ENCODE measurements around the gene CSRP3. TPM values are rescaled to one million over a fixed set of nuclear protein-coding genes. Genes with fewer than 3 reads are reported as not detected.

CSRP3 gene
- total and polyA plus RNA-seq, 2 experiments from 2014 or later = not detected

DNA sequence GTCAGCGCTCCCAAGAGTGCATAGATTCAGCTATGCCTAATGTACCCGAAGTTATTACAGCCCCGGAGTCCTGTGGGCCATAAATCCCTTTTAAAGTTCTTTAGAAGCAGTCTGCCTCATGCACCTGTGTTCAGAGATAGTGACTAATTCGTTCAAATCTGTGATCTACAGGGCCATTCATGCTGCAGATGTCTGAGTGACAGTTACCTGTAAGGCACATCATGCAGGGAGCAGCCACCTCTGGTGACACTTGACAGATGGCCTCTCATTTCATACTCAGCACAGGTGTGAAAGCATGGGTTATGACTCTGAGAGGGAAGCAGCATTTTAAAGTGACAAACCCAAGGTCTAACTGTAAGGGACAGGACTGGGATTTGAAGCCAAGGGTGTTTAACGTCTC is 41.4 kb upstream of the CSRP3 start (continued):
- TF ChIP-seq, protein P1, sequence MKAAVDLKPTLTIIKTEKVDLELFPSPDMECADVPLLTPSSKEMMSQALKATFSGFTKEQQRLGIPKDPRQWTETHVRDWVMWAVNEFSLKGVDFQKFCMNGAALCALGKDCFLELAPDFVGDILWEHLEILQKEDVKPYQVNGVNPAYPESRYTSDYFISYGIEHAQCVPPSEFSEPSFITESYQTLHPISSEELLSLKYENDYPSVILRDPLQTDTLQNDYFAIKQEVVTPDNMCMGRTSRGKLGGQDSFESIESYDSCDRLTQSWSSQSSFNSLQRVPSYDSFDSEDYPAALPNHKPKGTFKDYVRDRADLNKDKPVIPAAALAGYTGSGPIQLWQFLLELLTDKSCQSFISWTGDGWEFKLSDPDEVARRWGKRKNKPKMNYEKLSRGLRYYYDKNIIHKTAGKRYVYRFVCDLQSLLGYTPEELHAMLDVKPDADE (IDR thresholded peaks at IDR 0.05) = no peak
- TF ChIP-seq EZH2 (IDR thresholded peaks at IDR 0.05; ENCODE audit: low read depth, unreplicated experiment) = no peak
- no peak for TF ChIP-seq EZH2phosphoT487 (IDR thresholded peaks at IDR 0.05; ENCODE audit: unreplicated experiment)
- TF ChIP-seq POLR2AphosphoS5 (IDR thresholded peaks at IDR 0.05; ENCODE audit: low read depth) = no peak
- TF ChIP-seq NANOG (IDR thresholded peaks at IDR 0.05; ENCODE audit: borderline replicate concordance) = no peak
- TF ChIP-seq ZNF114 (CRISPR knock-in tag; IDR thresholded peaks at IDR 0.05) = no peak
- TF ChIP-seq STAT1 (IDR thresholded peaks at IDR 0.05; ENCODE audit: unreplicated experiment) = no peak
- TF ChIP-seq ZNF331 (CRISPR knock-in tag; IDR thresholded peaks at IDR 0.05; ENCODE audit: low read depth) = no peak
- no peak for TF ChIP-seq CREB1 (CRISPR knock-in tag; IDR thresholded peaks at IDR 0.05; ENCODE audit: low read depth)
- TF ChIP-seq, protein P2, sequence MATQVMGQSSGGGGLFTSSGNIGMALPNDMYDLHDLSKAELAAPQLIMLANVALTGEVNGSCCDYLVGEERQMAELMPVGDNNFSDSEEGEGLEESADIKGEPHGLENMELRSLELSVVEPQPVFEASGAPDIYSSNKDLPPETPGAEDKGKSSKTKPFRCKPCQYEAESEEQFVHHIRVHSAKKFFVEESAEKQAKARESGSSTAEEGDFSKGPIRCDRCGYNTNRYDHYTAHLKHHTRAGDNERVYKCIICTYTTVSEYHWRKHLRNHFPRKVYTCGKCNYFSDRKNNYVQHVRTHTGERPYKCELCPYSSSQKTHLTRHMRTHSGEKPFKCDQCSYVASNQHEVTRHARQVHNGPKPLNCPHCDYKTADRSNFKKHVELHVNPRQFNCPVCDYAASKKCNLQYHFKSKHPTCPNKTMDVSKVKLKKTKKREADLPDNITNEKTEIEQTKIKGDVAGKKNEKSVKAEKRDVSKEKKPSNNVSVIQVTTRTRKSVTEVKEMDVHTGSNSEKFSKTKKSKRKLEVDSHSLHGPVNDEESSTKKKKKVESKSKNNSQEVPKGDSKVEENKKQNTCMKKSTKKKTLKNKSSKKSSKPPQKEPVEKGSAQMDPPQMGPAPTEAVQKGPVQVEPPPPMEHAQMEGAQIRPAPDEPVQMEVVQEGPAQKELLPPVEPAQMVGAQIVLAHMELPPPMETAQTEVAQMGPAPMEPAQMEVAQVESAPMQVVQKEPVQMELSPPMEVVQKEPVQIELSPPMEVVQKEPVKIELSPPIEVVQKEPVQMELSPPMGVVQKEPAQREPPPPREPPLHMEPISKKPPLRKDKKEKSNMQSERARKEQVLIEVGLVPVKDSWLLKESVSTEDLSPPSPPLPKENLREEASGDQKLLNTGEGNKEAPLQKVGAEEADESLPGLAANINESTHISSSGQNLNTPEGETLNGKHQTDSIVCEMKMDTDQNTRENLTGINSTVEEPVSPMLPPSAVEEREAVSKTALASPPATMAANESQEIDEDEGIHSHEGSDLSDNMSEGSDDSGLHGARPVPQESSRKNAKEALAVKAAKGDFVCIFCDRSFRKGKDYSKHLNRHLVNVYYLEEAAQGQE (IDR thresholded peaks at IDR 0.05; ENCODE audit: unreplicated experiment) = no peak

DNA sequence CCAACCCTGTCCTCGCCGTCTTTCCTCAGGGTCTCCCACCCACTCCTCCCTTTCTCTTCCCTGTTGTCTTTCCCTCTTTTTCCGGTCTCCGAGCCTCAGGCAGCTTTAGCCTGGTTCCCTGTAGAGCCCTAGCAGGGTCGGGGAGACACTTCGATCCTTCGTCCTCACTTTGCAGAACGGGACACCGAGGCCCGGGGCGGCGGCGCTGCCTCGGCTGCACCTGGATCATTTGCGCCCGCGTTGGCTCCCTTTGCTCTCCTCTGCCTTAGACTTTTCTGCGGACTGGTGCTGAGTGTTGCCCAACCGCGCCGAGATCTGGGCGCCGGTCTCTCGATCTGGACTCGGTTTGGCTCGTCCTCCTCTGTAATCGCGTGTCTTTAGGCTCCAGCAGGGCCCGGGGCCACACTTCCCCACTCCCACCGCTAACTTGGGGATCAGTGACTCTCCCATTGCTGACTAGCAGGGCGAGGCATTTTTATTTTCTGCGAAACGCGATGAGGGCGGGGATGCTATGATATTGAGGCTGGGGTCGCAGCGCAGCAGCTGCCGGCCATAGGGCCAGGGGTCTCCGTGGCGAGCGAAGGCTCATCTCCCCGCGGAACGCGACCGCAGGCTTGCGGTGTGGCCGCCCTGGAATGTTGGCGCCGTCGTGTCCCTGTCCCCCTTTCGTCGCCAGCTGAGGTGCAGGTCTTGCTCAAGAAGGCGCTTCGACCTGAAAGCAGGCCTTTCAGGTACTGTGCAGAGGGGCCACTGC is 40.6 kb upstream of the CSRP3 start:
- Mint-ChIP-seq H3K4me1 (peaks cover 5% of the 10 kb centered on the region; the same call in 2 of the 3 replicates), H3K36me3 (ENCODE audit: low read depth) (peaks cover 7% of the 10 kb centered on the region; the same call in 2 of the 3 replicates), H3K9me3 (no peaks in the 10 kb centered on the region), H3K4me3 (peak overlapping the region; percentile 84), H3K27ac (peak overlapping the region; percentile 87; the same call in 1 of the 2 replicates), H3K27me3 (ENCODE audit: insufficient read depth, low read depth, poor library complexity) (peaks cover 28% of the 10 kb centered on the region)
- H3K79me2 ChIP-seq (replicated peaks; ENCODE audit: insufficient read depth) = no peaks in the 10 kb centered on the region
- peak; percentile 44 for TF ChIP-seq EZH2 (IDR thresholded peaks at IDR 0.05; ENCODE audit: low read depth, unreplicated experiment)
- TF ChIP-seq, protein P3, sequence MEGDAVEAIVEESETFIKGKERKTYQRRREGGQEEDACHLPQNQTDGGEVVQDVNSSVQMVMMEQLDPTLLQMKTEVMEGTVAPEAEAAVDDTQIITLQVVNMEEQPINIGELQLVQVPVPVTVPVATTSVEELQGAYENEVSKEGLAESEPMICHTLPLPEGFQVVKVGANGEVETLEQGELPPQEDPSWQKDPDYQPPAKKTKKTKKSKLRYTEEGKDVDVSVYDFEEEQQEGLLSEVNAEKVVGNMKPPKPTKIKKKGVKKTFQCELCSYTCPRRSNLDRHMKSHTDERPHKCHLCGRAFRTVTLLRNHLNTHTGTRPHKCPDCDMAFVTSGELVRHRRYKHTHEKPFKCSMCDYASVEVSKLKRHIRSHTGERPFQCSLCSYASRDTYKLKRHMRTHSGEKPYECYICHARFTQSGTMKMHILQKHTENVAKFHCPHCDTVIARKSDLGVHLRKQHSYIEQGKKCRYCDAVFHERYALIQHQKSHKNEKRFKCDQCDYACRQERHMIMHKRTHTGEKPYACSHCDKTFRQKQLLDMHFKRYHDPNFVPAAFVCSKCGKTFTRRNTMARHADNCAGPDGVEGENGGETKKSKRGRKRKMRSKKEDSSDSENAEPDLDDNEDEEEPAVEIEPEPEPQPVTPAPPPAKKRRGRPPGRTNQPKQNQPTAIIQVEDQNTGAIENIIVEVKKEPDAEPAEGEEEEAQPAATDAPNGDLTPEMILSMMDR (conservative IDR thresholded peaks at IDR 0.05; ENCODE audit: low read depth in 2 of 2) = no peak
- H3K4me2 ChIP-seq = peak overlapping the region; percentile 83
- H2AFZ ChIP-seq = peak overlapping the region; percentile 97
- H3K9me2 ChIP-seq (ENCODE audit: insufficient read depth) = no peaks in the 10 kb centered on the region
- ATAC-seq = peak; percentile 16
- peaks cover 4% of the 10 kb centered on the region; the same call in 1 of the 2 replicates for H3F3A ChIP-seq (replicated peaks; ENCODE audit: low read depth)
- H4K20me1 ChIP-seq (replicated peaks; ENCODE audit: insufficient read depth) = no peaks in the 10 kb centered on the region
- H3K4me3 ChIP-seq = peak overlapping the region; percentile 63
- no peak overlapping the region for H3K27ac ChIP-seq (ENCODE audit: low read depth)
- no peaks in the 10 kb centered on the region for H3K36me3 ChIP-seq (ENCODE audit: insufficient read depth)
- H3K4me1 ChIP-seq (ENCODE audit: insufficient read depth) = no peaks in the 10 kb centered on the region
- DNase-seq (ENCODE audit: low spot score) = peak; percentile 48
- peaks cover 32% of the 10 kb centered on the region for H3K27me3 ChIP-seq (ENCODE audit: insufficient read depth)
